ENCODE measurements around the gene PNPLA8.

PNPLA8 gene

DNA sequence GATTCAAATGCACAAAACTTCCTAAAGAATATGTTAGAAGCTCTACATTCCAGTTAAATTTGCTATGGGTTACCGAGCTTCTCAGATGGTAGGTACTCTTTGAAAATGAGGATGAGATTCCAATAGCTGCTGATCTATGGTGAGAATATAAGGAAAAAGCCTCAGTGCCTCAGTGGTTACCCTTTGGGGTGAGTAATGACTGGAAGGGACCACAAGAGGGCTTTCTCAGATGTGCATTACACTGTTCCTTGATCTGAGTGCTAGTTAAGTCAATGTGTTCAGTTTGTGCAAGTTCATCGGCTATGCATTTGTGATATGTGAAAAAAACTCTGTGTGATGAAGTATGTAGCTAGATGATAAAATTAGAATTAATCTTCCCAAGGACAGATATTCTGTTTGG lies 73.2 kb downstream of the PNPLA8 start:
- TF ChIP-seq, protein P1, sequence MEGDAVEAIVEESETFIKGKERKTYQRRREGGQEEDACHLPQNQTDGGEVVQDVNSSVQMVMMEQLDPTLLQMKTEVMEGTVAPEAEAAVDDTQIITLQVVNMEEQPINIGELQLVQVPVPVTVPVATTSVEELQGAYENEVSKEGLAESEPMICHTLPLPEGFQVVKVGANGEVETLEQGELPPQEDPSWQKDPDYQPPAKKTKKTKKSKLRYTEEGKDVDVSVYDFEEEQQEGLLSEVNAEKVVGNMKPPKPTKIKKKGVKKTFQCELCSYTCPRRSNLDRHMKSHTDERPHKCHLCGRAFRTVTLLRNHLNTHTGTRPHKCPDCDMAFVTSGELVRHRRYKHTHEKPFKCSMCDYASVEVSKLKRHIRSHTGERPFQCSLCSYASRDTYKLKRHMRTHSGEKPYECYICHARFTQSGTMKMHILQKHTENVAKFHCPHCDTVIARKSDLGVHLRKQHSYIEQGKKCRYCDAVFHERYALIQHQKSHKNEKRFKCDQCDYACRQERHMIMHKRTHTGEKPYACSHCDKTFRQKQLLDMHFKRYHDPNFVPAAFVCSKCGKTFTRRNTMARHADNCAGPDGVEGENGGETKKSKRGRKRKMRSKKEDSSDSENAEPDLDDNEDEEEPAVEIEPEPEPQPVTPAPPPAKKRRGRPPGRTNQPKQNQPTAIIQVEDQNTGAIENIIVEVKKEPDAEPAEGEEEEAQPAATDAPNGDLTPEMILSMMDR (conservative IDR thresholded peaks at IDR 0.05; ENCODE audit: low read length), result peak; percentile 64
- H3K4me3 ChIP-seq (ENCODE audit: low read length), result no peak overlapping the region
- DNase-seq (ENCODE audit: low read depth), result peak; percentile 30

DNA sequence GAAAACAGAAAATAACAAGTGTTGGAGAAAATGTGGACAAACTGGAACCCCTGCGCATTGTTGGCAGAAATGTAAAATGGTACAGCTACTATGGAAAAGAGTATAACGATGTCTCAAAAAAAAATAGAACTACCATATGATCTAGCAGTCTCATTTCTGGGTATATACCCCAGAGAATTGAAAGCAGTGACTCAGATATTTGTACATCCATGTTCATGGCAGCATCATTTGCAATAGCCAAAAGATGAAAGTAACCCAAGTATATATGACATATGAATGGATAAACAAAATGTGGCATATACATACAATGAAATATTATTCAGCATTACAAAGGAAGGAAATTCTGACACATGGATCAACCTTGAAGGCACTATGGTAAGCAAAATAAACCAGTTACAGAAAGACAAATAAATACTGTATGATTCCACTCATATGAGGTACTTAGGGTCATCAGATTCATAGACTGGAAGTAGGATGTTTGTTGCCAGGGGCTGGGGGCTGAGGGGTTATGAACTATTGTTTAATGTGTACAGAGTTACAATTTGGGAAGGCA lies 74.6 kb downstream of the PNPLA8 start:
- DNase-seq (ENCODE audit: low read depth), result no peak
- no peak overlapping the region for H3K4me3 ChIP-seq (ENCODE audit: low read length)
- TF ChIP-seq, protein P1 (conservative IDR thresholded peaks at IDR 0.05; ENCODE audit: low read length), result no peak

DNA sequence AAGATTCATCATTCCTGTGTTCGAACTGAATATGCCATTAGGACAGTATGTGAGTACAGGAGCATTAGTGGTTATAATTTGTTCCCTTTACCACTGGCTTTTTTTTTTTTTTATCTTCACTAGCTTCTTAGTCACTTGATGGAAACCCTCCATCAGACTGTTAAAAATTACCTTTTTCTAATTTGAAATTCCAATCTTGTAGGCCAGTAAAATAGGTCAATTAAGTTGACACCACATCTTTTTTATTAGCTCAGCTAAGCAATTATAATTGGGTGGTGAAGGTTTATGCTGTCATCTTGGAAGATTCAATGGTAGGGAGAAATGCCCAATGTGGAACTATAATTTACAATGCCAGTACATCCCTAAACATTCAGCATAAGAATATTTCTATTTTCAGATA lies 75.8 kb downstream of the PNPLA8 start:
- no peak for DNase-seq (ENCODE audit: low read depth)
- no peak overlapping the region for H3K4me3 ChIP-seq (ENCODE audit: low read length)
- TF ChIP-seq, protein P1 (conservative IDR thresholded peaks at IDR 0.05; ENCODE audit: low read length), result no peak

DNA sequence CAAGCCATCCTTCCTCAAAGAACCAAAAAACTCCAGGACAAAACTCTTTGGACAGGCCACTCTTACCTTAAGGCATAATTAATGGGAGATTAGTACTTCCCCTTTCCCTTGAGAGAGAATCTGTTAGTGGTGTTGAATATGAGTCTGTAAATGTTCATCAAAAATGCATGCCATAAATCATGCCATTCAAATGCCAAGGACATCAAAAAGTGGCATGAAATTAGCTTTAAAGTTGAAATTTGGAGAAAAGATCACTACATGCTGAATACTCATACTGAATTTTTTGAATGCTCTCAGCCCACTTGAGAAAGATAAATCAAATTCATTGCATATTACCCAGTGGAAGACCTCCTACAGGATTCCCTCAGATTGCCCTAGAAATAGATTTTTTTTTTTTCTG lies 76.4 kb downstream of the PNPLA8 start:
- TF ChIP-seq, protein P1 (conservative IDR thresholded peaks at IDR 0.05; ENCODE audit: low read length), result no peak
- DNase-seq (ENCODE audit: low read depth), result no peak
- H3K4me3 ChIP-seq (ENCODE audit: low read length), result no peak overlapping the region

DNA sequence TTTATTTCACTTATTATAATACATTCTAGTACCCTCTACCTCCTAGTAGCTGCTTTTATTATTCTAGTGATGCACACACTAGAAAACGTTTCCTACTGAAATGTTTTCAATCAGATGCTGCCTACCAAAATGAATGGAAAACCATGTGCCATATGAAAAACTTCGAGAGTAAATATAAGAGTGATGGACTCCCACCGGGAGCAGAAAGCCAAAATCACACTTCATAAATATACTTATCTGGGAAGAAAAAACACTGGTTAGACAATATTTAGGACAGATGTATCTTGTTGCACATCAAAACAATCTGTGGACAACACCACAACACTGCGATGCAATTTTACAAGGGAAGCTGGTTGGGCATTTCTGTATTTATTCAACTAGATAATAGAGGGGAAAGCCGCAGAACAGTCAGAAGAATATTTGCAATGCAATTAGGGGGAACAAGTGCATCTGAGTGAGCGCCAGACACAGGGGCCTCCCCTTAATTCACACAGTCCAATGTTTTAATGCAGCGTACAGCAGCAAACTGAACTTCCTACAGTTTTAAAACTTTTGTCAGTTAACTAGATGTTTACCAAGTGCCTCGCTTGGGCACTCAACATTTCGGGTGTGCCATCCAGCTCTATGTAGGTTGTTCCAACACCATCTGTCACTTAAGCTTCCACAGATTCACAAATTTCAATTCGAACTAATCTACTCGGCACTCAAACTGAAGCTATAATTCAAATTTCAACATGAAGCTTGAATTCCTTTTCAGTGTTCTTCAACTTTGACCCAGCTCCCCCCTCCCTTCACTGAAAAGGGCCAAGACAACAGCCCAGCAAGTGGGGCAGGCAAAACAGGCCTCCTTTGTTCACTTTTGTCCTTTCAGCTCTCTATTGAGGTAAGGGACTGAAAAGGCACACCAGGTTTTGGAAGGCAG lies 77.1 kb downstream of the PNPLA8 start:
- H3K4me3 ChIP-seq (ENCODE audit: low read length), result no peak overlapping the region
- TF ChIP-seq, protein P1 (conservative IDR thresholded peaks at IDR 0.05; ENCODE audit: low read length), result no peak
- DNase-seq (ENCODE audit: low read depth), result no peak

DNA sequence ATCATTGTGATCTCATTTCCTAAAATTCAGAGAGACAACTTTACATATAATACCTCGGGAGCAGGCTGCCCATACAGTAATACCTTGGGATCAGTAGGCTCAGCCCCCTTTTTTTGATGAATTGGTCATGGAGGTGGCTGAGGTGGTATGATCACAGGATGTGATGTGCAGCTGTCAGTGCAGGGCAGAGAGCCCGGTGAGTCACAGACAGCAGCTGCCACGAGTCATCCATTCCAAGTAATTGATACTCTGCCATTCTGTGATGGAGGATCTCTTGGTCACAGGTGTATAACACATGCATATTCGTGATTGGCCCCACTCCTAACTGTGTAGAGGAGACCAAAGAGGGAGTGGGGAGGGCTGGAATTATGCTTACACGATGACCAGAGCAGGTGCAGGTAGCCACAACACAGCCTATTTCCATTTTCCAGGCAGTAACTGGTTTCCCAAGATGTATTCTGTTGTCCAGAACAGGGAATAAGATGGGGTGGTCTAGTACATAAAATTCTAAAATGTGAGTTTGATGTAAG lies 83.8 kb downstream of the PNPLA8 start:
- TF ChIP-seq, protein P1 (conservative IDR thresholded peaks at IDR 0.05; ENCODE audit: low read length), result no peak
- H3K4me3 ChIP-seq (ENCODE audit: low read length), result no peak overlapping the region
- DNase-seq (ENCODE audit: low read depth), result no peak

All from AG10803 (cell line).